H9 (cell line): Measurements from ENCODE around the gene CASK. TPM values are rescaled to one million over a fixed set of nuclear protein-coding genes. Genes with fewer than 3 reads are reported as not detected.

Experiments used
- DNase-seq: peaks from one replicate; pipeline ENCODE4 v3.0.0-alpha.2; 2017
- H2AFZ ChIP-seq: one replicate; pipeline ENCODE4 v1.6.1; 2013; ENCODE audit warnings: mild to moderate bottlenecking, low read length, control low read depth, moderate library complexity
- H2AK5ac ChIP-seq: 2 replicates; pipeline ENCODE4 v1.6.1; 2013; ENCODE audit warnings: low read length, control low read depth, mixed read lengths; ENCODE audit not compliant: insufficient read length
- H2BK120ac ChIP-seq: one replicate; pipeline ENCODE4 v1.6.1; 2013; ENCODE audit warnings: low read depth, mild to moderate bottlenecking, low read length, control low read depth, inconsistent platforms; ENCODE audit not compliant: poor library complexity, severe bottlenecking
- H2BK12ac ChIP-seq: 2 replicates; pipeline ENCODE4 v1.6.1; 2013; ENCODE audit warnings: low read length, control low read depth, mixed read lengths, low read depth; ENCODE audit not compliant: insufficient read length
- H2BK15ac ChIP-seq: 2 replicates; pipeline ENCODE4 v1.6.1; 2013; ENCODE audit warnings: low read depth, low read length, control low read depth
- H2BK20ac ChIP-seq: one replicate; pipeline ENCODE4 v1.6.1; 2013; ENCODE audit warnings: low read depth, mild to moderate bottlenecking, low read length, control low read depth, inconsistent platforms; ENCODE audit not compliant: poor library complexity, severe bottlenecking
- H2BK5ac ChIP-seq: 2 replicates; pipeline ENCODE4 v1.6.1; 2013; ENCODE audit warnings: low read length, control low read depth, mixed read lengths; ENCODE audit not compliant: insufficient read length
- H3K14ac ChIP-seq: 2 replicates; pipeline ENCODE4 v1.6.1; 2013; ENCODE audit warnings: low read length, control low read depth; ENCODE audit not compliant: insufficient read depth
- H3K18ac ChIP-seq: 2 replicates; pipeline ENCODE4 v1.6.1; 2013; ENCODE audit warnings: low read depth, mild to moderate bottlenecking, mixed read lengths, low read length, control low read depth; ENCODE audit not compliant: insufficient read length
- H3K23ac ChIP-seq: 2 replicates; pipeline ENCODE4 v1.6.1; 2013; ENCODE audit warnings: low read length, control low read depth, mixed read lengths, low read depth; ENCODE audit not compliant: insufficient read length
- H3K23me2 ChIP-seq: 2 replicates; pipeline ENCODE4 v1.6.1; 2013; ENCODE audit warnings: low read depth, mild to moderate bottlenecking, mixed read lengths, low read length, control low read depth; ENCODE audit not compliant: insufficient read length, poor library complexity, severe bottlenecking
- H3K27ac ChIP-seq: 2 replicates; pipeline ENCODE4 v1.5.1; 2013; ENCODE audit warnings: low read length, control low read depth, mixed read lengths, low read depth; ENCODE audit not compliant: insufficient read length
- H3K27me3 ChIP-seq: 2 replicates; pipeline ENCODE4 v1.6.1; 2013; ENCODE audit warnings: low read length, control low read depth, inconsistent platforms; ENCODE audit not compliant: insufficient read depth
- H3K4ac ChIP-seq: 2 replicates; pipeline ENCODE4 v1.6.1; 2013; ENCODE audit warnings: low read depth, mild to moderate bottlenecking, control low read depth, inconsistent platforms, low read length, moderate library complexity
- H3K4me1 ChIP-seq: 2 replicates; pipeline ENCODE4 v1.6.1; 2013; ENCODE audit warnings: low read length, control low read depth, inconsistent platforms; ENCODE audit not compliant: insufficient read depth
- H3K4me2 ChIP-seq: 2 replicates; pipeline ENCODE4 v1.6.1; 2013; ENCODE audit warnings: low read length, control low read depth, mixed read lengths; ENCODE audit not compliant: insufficient read length, insufficient read depth
- H3K56ac ChIP-seq: 2 replicates; pipeline ENCODE4 v1.6.1; 2013; ENCODE audit warnings: low read depth, mild to moderate bottlenecking, mixed read lengths, low read length, control low read depth; ENCODE audit not compliant: insufficient read length
- H3K79me1 ChIP-seq: 2 replicates; pipeline ENCODE4 v1.6.1; 2013; ENCODE audit warnings: low read depth, mild to moderate bottlenecking, moderate library complexity, low read length, control low read depth, inconsistent platforms; ENCODE audit not compliant: insufficient read depth, poor library complexity, severe bottlenecking
- H3K79me2 ChIP-seq: 2 replicates; pipeline ENCODE4 v1.6.1; 2013; ENCODE audit warnings: low read length, control low read depth, inconsistent platforms; ENCODE audit not compliant: insufficient read depth
- H3K9ac ChIP-seq: 2 replicates; pipeline ENCODE4 v1.6.1; 2013; ENCODE audit warnings: low read length, control low read depth, mixed read lengths; ENCODE audit not compliant: insufficient read length; ENCODE audit errors: extremely low read depth
- H3K9me3 ChIP-seq: one replicate; pipeline ENCODE4 v1.6.1; 2013; ENCODE audit warnings: low read depth, low read length, inconsistent platforms; ENCODE audit not compliant: control insufficient read depth
- H3T11ph ChIP-seq: one replicate; pipeline ENCODE4 v1.6.1; 2013; ENCODE audit warnings: mild to moderate bottlenecking, low read length, control low read depth, inconsistent platforms
- H4K20me1 ChIP-seq: one replicate; pipeline ENCODE4 v1.6.1; 2013; ENCODE audit not compliant: control insufficient read depth, insufficient read length, insufficient read depth
- H4K5ac ChIP-seq: 2 replicates; pipeline ENCODE4 v1.6.1; 2013; ENCODE audit warnings: low read depth, mild to moderate bottlenecking, mixed read lengths, low read length, control low read depth; ENCODE audit not compliant: insufficient read length
- H4K8ac ChIP-seq: replicated peaks from 2 replicates; pipeline ENCODE4 v1.6.1; 2013; ENCODE audit warnings: low read length, control low read depth, mixed read lengths, low read depth; ENCODE audit not compliant: insufficient read length
- H4K91ac ChIP-seq: 2 replicates; pipeline ENCODE4 v1.6.1; 2013; ENCODE audit warnings: low read depth, mild to moderate bottlenecking, moderate library complexity, mixed read lengths, low read length, control low read depth; ENCODE audit not compliant: insufficient read length
- H3K27ac Mint-ChIP-seq, 3 experiments: 2 replicates in 2 of 3; 3 replicates in 1 of 3; pipeline ENCODE4 v1.8.0; 2020 to 2021; ENCODE audit warnings: mixed read lengths in 3 of 3, mild to moderate bottlenecking in 1 of 3, moderate library complexity in 1 of 3
- H3K27me3 Mint-ChIP-seq: 2 replicates; pipeline ENCODE4 v1.8.0; 2021; ENCODE audit warnings: low read depth, mild to moderate bottlenecking, moderate library complexity, mixed read lengths
- H3K36me3 Mint-ChIP-seq, 3 experiments: 2 replicates in 2 of 3; 3 replicates in 1 of 3; pipeline ENCODE4 v1.8.0; 2020 to 2021; ENCODE audit warnings: low read depth in 3 of 3, mixed read lengths in 3 of 3; ENCODE audit not compliant: insufficient read depth in 1 of 3
- H3K4me1 Mint-ChIP-seq, 2 experiments: 2 replicates each; pipeline ENCODE4 v1.8.0; 2020; ENCODE audit warnings: mixed read lengths in 2 of 2
- H3K4me3 Mint-ChIP-seq, 2 experiments: 2 replicates in 1 of 2; 3 replicates in 1 of 2; pipeline ENCODE4 v1.8.0; 2020 to 2021; ENCODE audit warnings: mild to moderate bottlenecking in 2 of 2, mixed read lengths in 2 of 2, moderate library complexity in 1 of 2
- H3K9me3 Mint-ChIP-seq, 2 experiments: 2 replicates in 1 of 2; 3 replicates in 1 of 2; pipeline ENCODE4 v1.8.0; 2020; ENCODE audit warnings: mild to moderate bottlenecking in 2 of 2, mixed read lengths in 2 of 2, moderate library complexity in 1 of 2
- WGBS: extraction: QIAGEN DNeasy Blood & Tissue Kit; methylation state at CpG from one replicate; pipeline ENCODE4 v1.1.7; 2013; ENCODE audit warnings: missing lambda C conversion rate, low lambda C conversion rate, mixed read lengths; ENCODE audit not compliant: insufficient read length; ENCODE audit errors: extremely low coverage; 5-methylcytosine and 5-hydroxymethylcytosine counted together
- total RNA-seq: library from RNA; stranded (reverse); gene quantifications from 2 replicates; pipeline ENCODE4 v1.2.1, GENCODE V29; 2021
- TF ChIP-seq, protein P1 (sequence below): fragments of 200-600 bp; sonication (generic); conservative IDR thresholded peaks from 3 replicates; pipeline ENCODE4 v1.8.0; 2021; ENCODE audit warnings: antibody characterized with exemption, mild to moderate bottlenecking

CASK gene
- total RNA-seq, 1 experiment from 2014 or later: 44.1 TPM

DNA sequence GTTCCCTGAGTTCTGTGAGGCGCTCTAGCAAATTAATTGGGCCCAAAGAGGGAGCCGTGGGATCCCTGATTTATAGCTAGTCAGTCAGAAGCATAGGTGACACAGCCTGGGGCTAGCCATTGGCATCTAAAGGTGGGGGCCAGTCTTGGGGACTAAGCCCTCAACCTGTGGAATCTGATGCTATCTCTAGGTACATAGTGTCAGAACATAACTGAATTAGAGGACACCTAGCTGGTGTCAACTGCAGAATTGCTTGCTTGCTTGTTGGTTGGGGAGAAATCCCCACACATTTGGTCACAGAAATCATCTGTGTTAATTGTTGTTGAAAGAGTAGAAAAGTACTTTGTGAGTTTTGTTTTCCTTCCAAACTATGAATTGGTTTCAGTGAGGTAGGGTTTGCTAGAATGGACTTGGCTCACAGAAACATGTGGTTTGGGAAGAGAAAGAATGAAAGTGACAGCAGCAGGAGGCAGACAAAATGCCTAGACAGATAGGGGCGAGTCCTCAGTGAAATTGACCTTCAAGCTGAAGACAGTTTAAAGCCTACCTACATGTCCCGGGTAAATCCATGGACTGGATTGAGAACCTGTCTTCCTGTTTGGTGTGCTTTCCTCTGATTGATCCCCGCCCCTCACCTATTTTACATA lies 212.2 kb downstream of the CASK start:
- Histone ChIP-seq H3K4ac (no peak overlapping the region), H3K9me3 (no peaks in the 10 kb centered on the region), H3K79me1 (no peaks in the 10 kb centered on the region), H4K8ac (no peak overlapping the region), H3K79me2 (no peaks in the 10 kb centered on the region), H3K23me2 (no peaks in the 10 kb centered on the region), H2AK5ac (no peak overlapping the region), H2AFZ (no peak overlapping the region), H4K5ac (no peak overlapping the region), H3K9ac (no peak overlapping the region), H4K91ac (no peak overlapping the region), H4K20me1 (no peaks in the 10 kb centered on the region), H3K27ac (peak overlapping the region; percentile 39), H3K4me2 (no peak overlapping the region), H2BK12ac (peak overlapping the region; percentile 62), H3K27me3 (no peaks in the 10 kb centered on the region), H2BK120ac (no peak overlapping the region), H2BK20ac (no peak overlapping the region), H3T11ph (no peak overlapping the region), H3K14ac (no peak overlapping the region), H2BK5ac (no peak overlapping the region), H2BK15ac (peak overlapping the region; percentile 89; the same call in 1 of the 2 replicates), H3K56ac (no peak overlapping the region), H3K23ac (no peak overlapping the region), H3K4me1 (peaks cover 14% of the 10 kb centered on the region; the same call in 1 of the 2 replicates), H3K18ac (no peak overlapping the region)
- Mint-ChIP-seq H3K36me3 (peaks cover 4 to 7% (median 7%) of the 10 kb centered on the region in 3 experiments; a peak in 6 of 7 replicates), H3K9me3 (peaks cover 54 to 56% of the 10 kb centered on the region in 2 experiments), H3K4me1 (peaks cover 20 to 38% of the 10 kb centered on the region in 2 experiments), H3K27ac (peak overlapping the region in 1 of 3 experiments; percentile 86; a peak in 2 of 7 replicates), H3K27me3 (no peaks in the 10 kb centered on the region), H3K4me3 (no peak overlapping the region)
- DNase-seq: no peak
- TF ChIP-seq, protein P1, sequence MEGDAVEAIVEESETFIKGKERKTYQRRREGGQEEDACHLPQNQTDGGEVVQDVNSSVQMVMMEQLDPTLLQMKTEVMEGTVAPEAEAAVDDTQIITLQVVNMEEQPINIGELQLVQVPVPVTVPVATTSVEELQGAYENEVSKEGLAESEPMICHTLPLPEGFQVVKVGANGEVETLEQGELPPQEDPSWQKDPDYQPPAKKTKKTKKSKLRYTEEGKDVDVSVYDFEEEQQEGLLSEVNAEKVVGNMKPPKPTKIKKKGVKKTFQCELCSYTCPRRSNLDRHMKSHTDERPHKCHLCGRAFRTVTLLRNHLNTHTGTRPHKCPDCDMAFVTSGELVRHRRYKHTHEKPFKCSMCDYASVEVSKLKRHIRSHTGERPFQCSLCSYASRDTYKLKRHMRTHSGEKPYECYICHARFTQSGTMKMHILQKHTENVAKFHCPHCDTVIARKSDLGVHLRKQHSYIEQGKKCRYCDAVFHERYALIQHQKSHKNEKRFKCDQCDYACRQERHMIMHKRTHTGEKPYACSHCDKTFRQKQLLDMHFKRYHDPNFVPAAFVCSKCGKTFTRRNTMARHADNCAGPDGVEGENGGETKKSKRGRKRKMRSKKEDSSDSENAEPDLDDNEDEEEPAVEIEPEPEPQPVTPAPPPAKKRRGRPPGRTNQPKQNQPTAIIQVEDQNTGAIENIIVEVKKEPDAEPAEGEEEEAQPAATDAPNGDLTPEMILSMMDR: no peak
- no CpG with 5 or more reads among the region's 5 CpGs for WGBS
